Retinal pigment epithelial cell (primary cell): ENCODE data around the gene WFIKKN1.

Experiments
- DNase-seq: peaks from one replicate; pipeline ENCODE4 v3.0.0-alpha.2; 2010; ENCODE audit warnings: low read depth
- H3K4me3 ChIP-seq: 2 replicates; pipeline ENCODE4 v1.5.1; 2011; ENCODE audit warnings: mild to moderate bottlenecking, low read length, control low read depth, moderate library complexity
- TF ChIP-seq, protein P1 (sequence below): conservative IDR thresholded peaks from 2 replicates; pipeline ENCODE4 v1.5.1; 2011; ENCODE audit warnings: low read depth, low read length, control low read depth, inconsistent platforms

The WFIKKN1 gene

DNA sequence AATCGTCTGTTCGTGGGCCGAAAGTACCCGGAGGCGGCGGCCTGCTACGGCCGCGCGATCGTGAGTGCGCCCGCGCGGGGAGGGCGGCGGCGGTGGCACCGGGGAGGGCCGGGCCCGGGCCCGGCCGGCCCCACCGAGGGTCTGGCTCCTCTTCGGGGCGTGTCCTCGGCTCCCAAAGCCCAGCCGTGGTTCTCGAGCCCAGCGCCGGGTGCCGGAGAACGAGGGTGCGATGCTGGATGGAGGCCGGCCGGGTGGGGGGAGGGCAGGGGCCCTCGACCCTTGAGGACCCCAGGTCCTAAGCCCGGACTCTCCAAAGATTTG, 49.8 kb downstream of the WFIKKN1 start:
- peak overlapping the region; percentile 73 for H3K4me3 ChIP-seq
- DNase-seq: no peak
- TF ChIP-seq, protein P1, sequence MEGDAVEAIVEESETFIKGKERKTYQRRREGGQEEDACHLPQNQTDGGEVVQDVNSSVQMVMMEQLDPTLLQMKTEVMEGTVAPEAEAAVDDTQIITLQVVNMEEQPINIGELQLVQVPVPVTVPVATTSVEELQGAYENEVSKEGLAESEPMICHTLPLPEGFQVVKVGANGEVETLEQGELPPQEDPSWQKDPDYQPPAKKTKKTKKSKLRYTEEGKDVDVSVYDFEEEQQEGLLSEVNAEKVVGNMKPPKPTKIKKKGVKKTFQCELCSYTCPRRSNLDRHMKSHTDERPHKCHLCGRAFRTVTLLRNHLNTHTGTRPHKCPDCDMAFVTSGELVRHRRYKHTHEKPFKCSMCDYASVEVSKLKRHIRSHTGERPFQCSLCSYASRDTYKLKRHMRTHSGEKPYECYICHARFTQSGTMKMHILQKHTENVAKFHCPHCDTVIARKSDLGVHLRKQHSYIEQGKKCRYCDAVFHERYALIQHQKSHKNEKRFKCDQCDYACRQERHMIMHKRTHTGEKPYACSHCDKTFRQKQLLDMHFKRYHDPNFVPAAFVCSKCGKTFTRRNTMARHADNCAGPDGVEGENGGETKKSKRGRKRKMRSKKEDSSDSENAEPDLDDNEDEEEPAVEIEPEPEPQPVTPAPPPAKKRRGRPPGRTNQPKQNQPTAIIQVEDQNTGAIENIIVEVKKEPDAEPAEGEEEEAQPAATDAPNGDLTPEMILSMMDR: no peak

DNA sequence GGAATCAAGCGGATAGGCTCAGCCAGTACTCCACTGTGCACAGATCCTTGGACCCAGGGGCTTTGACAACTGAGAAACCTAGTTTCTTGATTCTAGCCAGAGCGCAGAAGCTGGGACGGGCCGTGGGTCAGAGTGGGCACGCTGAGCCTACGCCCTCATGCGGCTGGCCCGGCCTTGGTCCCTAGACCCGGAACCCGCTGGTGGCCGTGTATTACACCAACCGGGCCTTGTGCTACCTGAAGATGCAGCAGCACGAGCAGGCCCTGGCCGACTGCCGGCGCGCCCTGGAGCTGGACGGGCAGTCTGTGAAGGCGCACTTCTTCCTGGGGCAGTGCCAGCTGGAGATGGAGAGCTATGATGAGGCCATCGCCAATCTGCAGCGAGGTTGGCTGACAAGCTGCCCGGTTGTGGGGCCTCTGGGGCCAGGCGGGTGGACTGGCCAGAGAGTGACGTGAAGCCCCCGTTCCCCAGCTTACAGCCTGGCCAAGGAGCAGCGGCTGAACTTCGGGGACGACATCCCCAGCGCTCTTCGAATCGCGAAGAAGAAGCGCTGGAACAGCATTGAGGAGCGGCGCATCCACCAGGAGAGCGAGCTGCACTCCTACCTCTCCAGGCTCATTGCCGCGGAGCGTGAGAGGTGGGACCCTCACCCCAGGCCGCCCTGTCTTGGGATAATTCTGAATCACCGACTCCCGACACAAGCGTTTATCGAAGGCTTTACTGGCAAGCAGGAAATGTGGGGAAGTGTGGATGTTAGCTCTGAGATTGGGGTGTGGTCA, 50.4 kb downstream of the WFIKKN1 start:
- TF ChIP-seq, protein P1: peak; percentile 11
- H3K4me3 ChIP-seq: peak overlapping the region; percentile 73
- no peak for DNase-seq

DNA sequence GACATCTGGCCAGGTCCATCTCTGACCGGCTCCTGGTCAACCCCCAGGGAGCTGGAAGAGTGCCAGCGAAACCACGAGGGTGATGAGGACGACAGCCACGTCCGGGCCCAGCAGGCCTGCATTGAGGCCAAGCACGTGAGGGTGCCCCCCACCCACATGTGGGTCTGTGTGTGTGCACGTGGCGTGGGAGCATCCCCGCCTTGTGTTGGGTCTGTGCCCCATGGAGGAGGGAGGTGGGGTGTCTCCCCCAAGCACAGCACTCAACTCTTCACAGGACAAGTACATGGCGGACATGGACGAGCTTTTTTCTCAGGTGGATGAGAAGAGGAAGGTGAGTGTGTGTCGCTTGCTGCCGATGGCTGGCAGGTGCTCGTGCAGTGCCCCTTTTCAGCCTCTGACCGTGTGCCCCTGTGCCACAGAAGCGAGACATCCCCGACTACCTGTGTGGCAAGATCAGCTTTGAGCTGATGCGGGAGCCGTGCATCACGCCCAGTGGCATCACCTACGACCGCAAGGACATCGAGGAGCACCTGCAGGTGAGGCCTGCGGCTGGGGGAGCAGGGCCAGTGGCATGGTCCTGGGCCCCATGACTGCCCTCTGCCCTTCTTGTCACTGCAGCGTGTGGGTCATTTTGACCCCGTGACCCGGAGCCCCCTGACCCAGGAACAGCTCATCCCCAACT, 51.1 kb downstream of the WFIKKN1 start:
- DNase-seq: no peak
- peak overlapping the region; percentile 73 for H3K4me3 ChIP-seq
- TF ChIP-seq, protein P1: no peak

DNA sequence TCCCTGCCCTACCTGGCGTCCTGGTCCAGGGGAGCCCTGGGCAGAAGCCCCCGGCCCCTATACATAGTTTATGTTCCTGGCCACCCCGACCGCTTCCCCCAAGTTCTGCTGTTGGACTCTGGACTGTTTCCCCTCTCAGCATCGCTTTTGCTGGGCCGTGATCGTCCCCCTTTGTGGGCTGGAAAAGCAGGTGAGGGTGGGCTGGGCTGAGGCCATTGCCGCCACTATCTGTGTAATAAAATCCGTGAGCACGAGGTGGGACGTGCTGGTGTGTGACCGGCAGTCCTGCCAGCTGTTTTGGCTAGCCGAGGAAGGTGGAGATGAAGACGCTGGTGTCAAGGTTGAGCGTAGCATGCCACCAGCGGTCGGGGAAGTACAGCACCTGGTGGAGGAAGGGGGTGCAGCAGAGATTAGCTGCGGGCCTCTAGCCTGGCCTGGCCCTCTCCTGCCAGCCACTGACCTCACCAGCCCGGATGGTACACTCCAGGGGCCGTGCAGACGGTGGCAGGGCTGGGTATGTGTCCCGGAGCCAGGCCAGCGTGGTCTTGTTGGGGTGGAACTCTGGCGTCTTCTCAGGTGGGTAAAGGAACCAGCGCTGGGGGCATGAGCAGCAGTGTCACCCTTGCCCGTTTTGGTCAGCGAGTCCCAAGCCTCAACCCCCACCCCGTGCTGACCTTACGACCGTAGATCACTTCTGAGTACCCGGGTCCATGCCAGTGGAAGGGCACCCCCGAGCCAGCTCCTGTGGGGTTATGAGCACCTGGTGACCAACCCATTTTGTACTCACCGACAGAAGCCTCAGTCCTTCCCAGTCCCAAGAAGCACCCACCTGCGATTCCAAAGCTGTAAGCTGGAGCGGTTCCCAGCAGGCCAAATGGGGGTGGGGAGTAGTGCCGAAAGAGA, 52.0 kb downstream of the WFIKKN1 start:
- H3K4me3 ChIP-seq: peak overlapping the region; percentile 53
- TF ChIP-seq, protein P1: no peak
- DNase-seq: no peak

DNA sequence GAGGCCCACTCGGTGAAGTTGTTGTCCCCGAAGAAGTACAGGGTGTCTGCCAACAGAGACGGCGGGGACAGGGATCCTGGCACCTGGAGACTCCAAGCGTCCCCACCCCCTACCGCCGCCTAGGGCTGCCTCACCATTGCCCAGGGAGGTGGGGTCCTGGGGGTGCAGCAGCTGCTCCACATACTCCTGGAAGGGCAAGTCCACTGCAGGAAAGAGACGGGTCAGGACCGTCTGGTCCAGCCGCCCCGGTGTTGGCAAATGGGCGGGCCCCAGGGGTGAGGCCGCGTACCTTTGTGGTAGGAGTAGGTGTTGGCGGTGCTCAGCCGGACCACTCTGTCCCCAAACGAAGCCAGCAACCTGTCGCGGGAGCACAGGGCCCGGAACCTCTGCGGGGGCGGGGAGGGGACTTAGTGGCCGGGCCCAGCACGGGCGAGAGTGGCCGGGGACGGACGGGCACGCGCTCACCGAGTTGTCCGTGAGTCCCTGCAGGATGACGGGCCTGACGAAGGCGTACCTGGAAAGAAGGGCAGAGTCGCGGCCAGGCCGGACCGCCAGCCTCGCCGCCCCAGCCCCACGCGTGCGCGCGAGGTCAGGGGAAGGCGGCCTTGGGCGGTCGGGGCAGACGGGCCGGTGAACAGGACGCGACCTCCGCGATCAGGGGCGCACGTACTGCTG, 52.7 kb downstream of the WFIKKN1 start:
- H3K4me3 ChIP-seq: peak overlapping the region; percentile 53
- no peak for DNase-seq
- TF ChIP-seq, protein P1: no peak
